Measurements from ENCODE around the gene GABRB3. TPM values are rescaled to one million over a fixed set of nuclear protein-coding genes. Genes with fewer than 3 reads are reported as not detected.

Gene GABRB3
- total RNA-seq, 1 donor from 2014 or later, result 102 TPM

Other genes with a start within 250 kb of the GABRB3 start
- 27.8 TPM for gene GABRA5, start 94.0 kb upstream of the GABRB3 start, total RNA-seq
- 10.6 TPM for gene GABRG3, start 198.1 kb upstream of the GABRB3 start, total RNA-seq